SK-N-SH (cell line): Measurements from ENCODE around the gene ARPC4. TPM values are rescaled to one million over a fixed set of nuclear protein-coding genes. Genes with fewer than 3 reads are reported as not detected.

Experiments
- CTCF ChIA-PET: fragments of 300-600, 350-600 bp; formaldehyde crosslinking; extraction: SDS; loops from one replicate; lab custom pipeline; 2021; lab: Yijun Ruan, JAX
- POLR2A ChIA-PET: fragments of 350-600 bp; sonication (Branson Sonifier 250); formaldehyde crosslinking; extraction: SDS; loops from one replicate; lab custom pipeline; 2020; ENCODE audit warnings: antibody characterized with exemption, inconsistent platforms; lab: Yijun Ruan, JAX
- DNase-seq: peaks from one replicate; pipeline ENCODE4 v3.0.0; 2012
- H2AFZ ChIP-seq: fragments of 200-600 bp; sonication (generic); 2 replicates; pipeline ENCODE4 v1.8.1; 2016; ENCODE audit warnings: antibody characterized with exemption, mild to moderate bottlenecking, low read depth
- H3F3A ChIP-seq: fragments of 200-600 bp; sonication (generic); replicated peaks from 2 replicates; pipeline ENCODE3; 2016; ENCODE audit warnings: antibody characterized with exemption, mild to moderate bottlenecking; ENCODE audit not compliant: insufficient read depth
- H3K27ac ChIP-seq, 2 experiments: fragments of 200-500 bp in 1 of 2; fragments of 200-600 bp in 1 of 2; sonication (Bioruptor generic) in 1 of 2; sonication (generic), shearing (Covaris generic) in 1 of 2; 2 replicates each; pipeline versions ENCODE4 v1.5.1 to v1.6.1; 2014 to 2016; ENCODE audit warnings: low read depth in 2 of 2, inconsistent platforms in 1 of 2, low read length in 1 of 2, mild to moderate bottlenecking in 1 of 2, mixed read lengths in 1 of 2
- H3K27me3 ChIP-seq: fragments of 200-600 bp; sonication (generic), shearing (Covaris generic); 2 replicates; pipeline ENCODE4 v1.6.1; 2016; ENCODE audit warnings: mixed run types; ENCODE audit not compliant: insufficient read depth
- H3K36me3 ChIP-seq, 2 experiments: fragments of 200-500 bp in 1 of 2; fragments of 200-600 bp in 1 of 2; sonication (Bioruptor generic) in 1 of 2; sonication (generic) in 1 of 2; replicated peaks in 1 of 2; 2 replicates each; pipeline versions ENCODE3 to v1.5.1; 2014 to 2016; ENCODE audit warnings: low read length in 1 of 2, mild to moderate bottlenecking in 1 of 2; ENCODE audit not compliant: insufficient read depth in 2 of 2, control insufficient read depth in 1 of 2
- H3K4me1 ChIP-seq, 2 experiments: fragments of 200-500 bp in 1 of 2; fragments of 200-600 bp in 1 of 2; sonication (Bioruptor generic) in 1 of 2; sonication (generic), shearing (Covaris generic) in 1 of 2; 2 replicates each; pipeline versions ENCODE4 v1.5.1 to v1.6.1; 2014 to 2016; ENCODE audit warnings: low read depth in 1 of 2, low read length in 1 of 2, mixed run types in 1 of 2; ENCODE audit not compliant: insufficient read depth in 2 of 2, control insufficient read depth in 1 of 2
- H3K4me2 ChIP-seq: fragments of 200-600 bp; sonication (generic), shearing (Covaris generic); 2 replicates; pipeline ENCODE4 v1.6.1; 2017; ENCODE audit warnings: mixed run types
- H3K4me3 ChIP-seq, 2 experiments: fragments of 200-500 bp in 1 of 2; fragments of 200-600 bp in 1 of 2; sonication (Bioruptor generic) in 1 of 2; sonication (generic), shearing (Covaris generic) in 1 of 2; 2 replicates each; pipeline versions ENCODE4 v1.5.1 to v1.8.1; 2014 to 2016; ENCODE audit warnings: low read depth in 2 of 2, inconsistent platforms in 1 of 2, low read length in 1 of 2, mild to moderate bottlenecking in 1 of 2, mixed read lengths in 1 of 2, moderate library complexity in 1 of 2
- H3K79me2 ChIP-seq: fragments of 200-600 bp; sonication (generic); 2 replicates; pipeline ENCODE4 v1.8.1; 2017; ENCODE audit warnings: mild to moderate bottlenecking; ENCODE audit not compliant: insufficient read depth
- H3K9ac ChIP-seq: fragments of 200-600 bp; sonication (generic); 2 replicates; pipeline ENCODE4 v1.6.1; 2017; ENCODE audit warnings: mixed run types
- H3K9me2 ChIP-seq: fragments of 200-600 bp; sonication (generic); 2 replicates; pipeline ENCODE4 v1.6.1; 2017; ENCODE audit warnings: mixed run types
- H3K9me3 ChIP-seq: fragments of 200-600 bp; sonication (generic); 2 replicates; pipeline ENCODE4 v1.6.1; 2017; ENCODE audit warnings: mixed run types, mild to moderate bottlenecking, moderate library complexity
- H4K20me1 ChIP-seq: fragments of 200-600 bp; sonication (generic); 2 replicates; pipeline ENCODE4 v1.6.1; 2017; ENCODE audit warnings: mild to moderate bottlenecking, mixed run types; ENCODE audit not compliant: insufficient read depth
- ELF1 ChIP-seq: IDR thresholded peaks from 2 replicates; pipeline ENCODE4 v1.4.0; 2012
- EZH2phosphoT487 ChIP-seq: fragments of 200-600 bp; sonication (generic); IDR thresholded peaks from 2 replicates; pipeline ENCODE4 v1.6.1; 2017; ENCODE audit warnings: low read depth, mixed run types, mild to moderate bottlenecking, antibody characterized with exemption, moderate library complexity, borderline replicate concordance
- FOSL2 ChIP-seq: IDR thresholded peaks from 2 replicates; pipeline ENCODE4 v1.4.0; 2012; ENCODE audit warnings: low read depth, mild to moderate bottlenecking, moderate library complexity, borderline replicate concordance
- FOXJ3 ChIP-seq: sonication (generic); formaldehyde crosslinking; IDR thresholded peaks from 2 replicates; pipeline ENCODE4 v1.5.1; 2020; ENCODE audit warnings: mild to moderate bottlenecking, missing genetic modification reagents
- GABPA ChIP-seq: IDR thresholded peaks from 2 replicates; pipeline ENCODE4 v1.4.0; 2012; ENCODE audit warnings: low read depth, mild to moderate bottlenecking
- JUND ChIP-seq: IDR thresholded peaks from 2 replicates; pipeline ENCODE4 v1.4.0; 2012
- MXI1 ChIP-seq: IDR thresholded peaks from 2 replicates; pipeline ENCODE4 v1.6.1; 2012; ENCODE audit warnings: mild to moderate bottlenecking, low read depth, low read length, improper control_type of control experiment
- NRF1 ChIP-seq: IDR thresholded peaks from 2 replicates; pipeline ENCODE4 v1.6.1; 2012; ENCODE audit warnings: low read depth, mild to moderate bottlenecking, low read length
- POLR2AphosphoS5 ChIP-seq: IDR thresholded peaks from 2 replicates; pipeline ENCODE4 v1.6.1; 2012; ENCODE audit warnings: low read depth, low read length
- RFX5 ChIP-seq: IDR thresholded peaks from 2 replicates; pipeline ENCODE4 v1.6.1; 2012; ENCODE audit warnings: mild to moderate bottlenecking, improper control_type of control experiment, low read length
- SMC3 ChIP-seq: IDR thresholded peaks from 2 replicates; pipeline ENCODE4 v1.6.1; 2012; ENCODE audit warnings: low read depth, low read length, improper control_type of control experiment
- TCF12 ChIP-seq: IDR thresholded peaks from 2 replicates; pipeline ENCODE4 v1.4.0; 2012
- TEAD4 ChIP-seq: IDR thresholded peaks from 2 replicates; pipeline ENCODE4 v1.4.0; 2012; ENCODE audit warnings: mild to moderate bottlenecking, borderline replicate concordance; ENCODE audit not compliant: insufficient read depth
- WGBS: methylation state at CpG from one replicate; pipeline ENCODE4 v1.1.6; 2017; ENCODE audit warnings: low lambda C conversion rate; 5-methylcytosine and 5-hydroxymethylcytosine counted together
- polyA plus RNA-seq, 3 experiments: library from polyadenylated mRNA; depleted of rRNA; stranded (reverse); fragments of >200 nt; gene quantifications; 2 replicates each; pipeline ENCODE4 v1.2.3, GENCODE V29; 2012
- TF ChIP-seq, protein P1 (sequence below): fragments of 200-600 bp; sonication (generic); IDR thresholded peaks from 2 replicates; pipeline ENCODE4 v1.6.1; 2017; ENCODE audit warnings: antibody characterized with exemption, mild to moderate bottlenecking, moderate library complexity
- TF ChIP-seq, protein P2 (sequence below): IDR thresholded peaks from 2 replicates; pipeline ENCODE4 v1.4.0; 2012; ENCODE audit warnings: low read depth, borderline replicate concordance
- TF ChIP-seq, protein P3 (sequence below): fragments of 150-350 bp; IDR thresholded peaks from 2 replicates; pipeline ENCODE4 v1.6.1; 2017; ENCODE audit warnings: antibody characterized with exemption, low read length, low read depth, borderline replicate concordance
- TF ChIP-seq, protein P4 (sequence below): fragments of 150-350 bp; IDR thresholded peaks from 2 replicates; pipeline ENCODE4 v1.6.1; 2016; ENCODE audit warnings: mild to moderate bottlenecking, low read depth, low read length

ARPC4 gene
- polyA plus RNA-seq, 1 of the 3 experiments (the other 2 are of a cell fraction): 233 TPM

DNA sequence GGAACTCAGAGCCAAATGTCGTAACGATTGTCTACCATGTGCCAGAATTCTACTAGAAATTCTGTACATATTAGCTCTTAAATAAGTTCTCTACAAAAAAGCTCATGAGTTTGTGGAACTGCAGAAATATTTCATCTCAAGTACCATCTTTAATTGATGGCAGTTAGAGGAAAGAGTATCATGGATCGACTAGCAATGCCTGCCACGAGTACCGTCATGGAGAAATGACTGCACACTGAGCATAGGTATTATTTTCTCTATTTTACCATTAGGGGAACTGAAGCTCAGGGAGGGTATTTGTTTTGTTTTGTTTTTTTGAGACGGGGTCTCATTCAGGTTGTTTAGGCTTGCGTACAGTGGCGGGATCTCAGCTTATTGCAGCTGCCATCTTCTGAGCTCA, 48.1 kb downstream of the ARPC4 start:
- ChIA-PET CTCF (interaction anchor here (0.9 kb wide), 1 partner anchor 55 kb away, joined by 3 read pairs; no protein-coding TSS in a partner anchor), POLR2A (interaction anchor here (0.6 kb wide), 2 partner anchors 54 to 485 kb away, joined by 4 read pairs; no protein-coding TSS in a partner anchor)
- H3K79me2 ChIP-seq: peaks cover 13% of the 10 kb centered on the region; the same call in 1 of the 2 replicates
- H3K4me1 ChIP-seq: peaks cover 5% of the 10 kb centered on the region in 2 experiments; a peak in 2 of 4 replicates
- WGBS: 86% methylated on average over 8 of the region's 8 CpGs
- H3K4me2 ChIP-seq: no peak overlapping the region
- H3K4me3 ChIP-seq: no peak overlapping the region
- peaks cover 3% of the 10 kb centered on the region for H3F3A ChIP-seq
- no peaks in the 10 kb centered on the region for H4K20me1 ChIP-seq
- no peaks in the 10 kb centered on the region for H3K9me2 ChIP-seq
- H2AFZ ChIP-seq: no peak overlapping the region
- peaks cover 8 to 21% of the 10 kb centered on the region in 2 experiments for H3K36me3 ChIP-seq
- no peaks in the 10 kb centered on the region for H3K9me3 ChIP-seq
- no peaks in the 10 kb centered on the region for H3K27me3 ChIP-seq
- TF ChIP-seq ELF1: no peak
- TF ChIP-seq, protein P1, sequence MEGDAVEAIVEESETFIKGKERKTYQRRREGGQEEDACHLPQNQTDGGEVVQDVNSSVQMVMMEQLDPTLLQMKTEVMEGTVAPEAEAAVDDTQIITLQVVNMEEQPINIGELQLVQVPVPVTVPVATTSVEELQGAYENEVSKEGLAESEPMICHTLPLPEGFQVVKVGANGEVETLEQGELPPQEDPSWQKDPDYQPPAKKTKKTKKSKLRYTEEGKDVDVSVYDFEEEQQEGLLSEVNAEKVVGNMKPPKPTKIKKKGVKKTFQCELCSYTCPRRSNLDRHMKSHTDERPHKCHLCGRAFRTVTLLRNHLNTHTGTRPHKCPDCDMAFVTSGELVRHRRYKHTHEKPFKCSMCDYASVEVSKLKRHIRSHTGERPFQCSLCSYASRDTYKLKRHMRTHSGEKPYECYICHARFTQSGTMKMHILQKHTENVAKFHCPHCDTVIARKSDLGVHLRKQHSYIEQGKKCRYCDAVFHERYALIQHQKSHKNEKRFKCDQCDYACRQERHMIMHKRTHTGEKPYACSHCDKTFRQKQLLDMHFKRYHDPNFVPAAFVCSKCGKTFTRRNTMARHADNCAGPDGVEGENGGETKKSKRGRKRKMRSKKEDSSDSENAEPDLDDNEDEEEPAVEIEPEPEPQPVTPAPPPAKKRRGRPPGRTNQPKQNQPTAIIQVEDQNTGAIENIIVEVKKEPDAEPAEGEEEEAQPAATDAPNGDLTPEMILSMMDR: no peak
- TF ChIP-seq SMC3: no peak
- TF ChIP-seq EZH2phosphoT487: no peak
- TF ChIP-seq GABPA: no peak
- no peak for TF ChIP-seq TEAD4
- TF ChIP-seq, protein P2, sequence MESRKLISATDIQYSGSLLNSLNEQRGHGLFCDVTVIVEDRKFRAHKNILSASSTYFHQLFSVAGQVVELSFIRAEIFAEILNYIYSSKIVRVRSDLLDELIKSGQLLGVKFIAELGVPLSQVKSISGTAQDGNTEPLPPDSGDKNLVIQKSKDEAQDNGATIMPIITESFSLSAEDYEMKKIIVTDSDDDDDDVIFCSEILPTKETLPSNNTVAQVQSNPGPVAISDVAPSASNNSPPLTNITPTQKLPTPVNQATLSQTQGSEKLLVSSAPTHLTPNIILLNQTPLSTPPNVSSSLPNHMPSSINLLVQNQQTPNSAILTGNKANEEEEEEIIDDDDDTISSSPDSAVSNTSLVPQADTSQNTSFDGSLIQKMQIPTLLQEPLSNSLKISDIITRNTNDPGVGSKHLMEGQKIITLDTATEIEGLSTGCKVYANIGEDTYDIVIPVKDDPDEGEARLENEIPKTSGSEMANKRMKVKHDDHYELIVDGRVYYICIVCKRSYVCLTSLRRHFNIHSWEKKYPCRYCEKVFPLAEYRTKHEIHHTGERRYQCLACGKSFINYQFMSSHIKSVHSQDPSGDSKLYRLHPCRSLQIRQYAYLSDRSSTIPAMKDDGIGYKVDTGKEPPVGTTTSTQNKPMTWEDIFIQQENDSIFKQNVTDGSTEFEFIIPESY: no peak
- no peak for TF ChIP-seq JUND
- no peak overlapping the region for H3K27ac ChIP-seq
- H3K9ac ChIP-seq: no peak overlapping the region
- no peak for DNase-seq

DNA sequence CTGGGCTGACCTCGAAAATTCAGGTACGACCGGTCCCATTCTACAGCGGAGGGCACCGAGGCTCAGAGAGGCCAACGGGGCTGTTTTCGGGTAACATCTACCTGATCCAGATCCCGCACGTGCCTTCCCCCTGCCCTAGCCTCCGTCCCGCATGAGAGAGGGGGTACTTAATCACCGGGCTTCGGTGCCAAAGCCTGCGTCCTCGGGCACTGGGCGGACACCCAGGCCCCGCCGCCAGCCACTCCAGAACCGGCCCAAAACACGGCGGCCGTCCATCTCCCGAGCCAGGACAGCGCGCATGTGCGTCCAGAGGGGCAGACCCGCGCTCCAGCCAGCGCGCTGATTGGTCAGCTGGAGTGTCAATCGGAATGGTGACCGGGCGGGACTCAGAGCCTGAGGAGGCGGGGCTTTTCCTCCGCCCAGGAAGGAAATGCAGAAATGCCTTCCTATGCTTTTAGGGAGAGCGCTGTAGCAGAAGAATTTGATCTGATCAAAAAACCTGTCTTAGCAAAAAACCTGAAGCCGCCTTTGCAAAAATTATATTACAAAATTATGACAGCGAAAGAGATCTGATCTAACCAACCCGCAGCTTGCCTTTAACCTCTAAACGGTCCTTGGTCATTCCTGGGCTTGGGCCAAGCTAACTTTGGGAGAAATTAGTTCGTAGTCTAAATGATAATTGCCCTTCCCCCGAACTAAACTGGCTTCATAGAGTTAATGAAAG, 51.0 kb downstream of the ARPC4 start, which contains the start of gene RPUSD3:
TSS of gene RPUSD3 (minus strand) at position 294 of the 724 bp plus-strand sequence. CDS start at position 276, 18 bp downstream.
- Histone ChIP-seq H3F3A (peaks cover 3% of the 10 kb centered on the region), H3K27me3 (no peaks in the 10 kb centered on the region), H3K79me2 (peaks cover 13% of the 10 kb centered on the region; the same call in 1 of the 2 replicates), H3K4me2 (peak within 1 kb of the TSS; percentile 94), H4K20me1 (no peaks in the 10 kb centered on the region), H3K4me3 (peak within 1 kb of the TSS; percentile 74 to 88), H3K4me1 (peaks cover 5% of the 10 kb centered on the region in 2 experiments; a peak in 2 of 4 replicates), H3K9me2 (no peaks in the 10 kb centered on the region), H3K9me3 (no peaks in the 10 kb centered on the region), H3K9ac (peak within 1 kb of the TSS; percentile 66), H3K27ac (peak within 1 kb of the TSS; percentile 58 to 74), H3K36me3 (peaks cover 8 to 13% of the 10 kb centered on the region in 2 experiments), H2AFZ (peak within 1 kb of the TSS; percentile 98)
- WGBS: 1% methylated on average over 18 of the region's 42 CpGs
- peak; percentile 100 for DNase-seq
- ChIA-PET POLR2A (interaction anchor here (0.8 to 1.2 kb wide), 4 partner anchors 47 to 103 kb away, joined by 3 to 4 read pairs (median 4); partner anchors contain the start of genes ARPC4, JAGN1 and TADA3), CTCF (interaction anchor here (1.0 to 3.6 kb wide), 3 partner anchors 16 to 90 kb away, joined by 3 to 10 read pairs (median 4); partner anchors contain the start of gene CRELD1)
- TF ChIP-seq RFX5 (no peak), TCF12 (no peak), FOXJ3 (no peak), TEAD4 (no peak), POLR2AphosphoS5 (peak; percentile 86), FOSL2 (no peak), NRF1 (peak; percentile 80), JUND (no peak), MXI1 (peak; percentile 58; the same call in 1 of the 2 replicates)
- TF ChIP-seq, protein P1: no peak
- TF ChIP-seq, protein P3, sequence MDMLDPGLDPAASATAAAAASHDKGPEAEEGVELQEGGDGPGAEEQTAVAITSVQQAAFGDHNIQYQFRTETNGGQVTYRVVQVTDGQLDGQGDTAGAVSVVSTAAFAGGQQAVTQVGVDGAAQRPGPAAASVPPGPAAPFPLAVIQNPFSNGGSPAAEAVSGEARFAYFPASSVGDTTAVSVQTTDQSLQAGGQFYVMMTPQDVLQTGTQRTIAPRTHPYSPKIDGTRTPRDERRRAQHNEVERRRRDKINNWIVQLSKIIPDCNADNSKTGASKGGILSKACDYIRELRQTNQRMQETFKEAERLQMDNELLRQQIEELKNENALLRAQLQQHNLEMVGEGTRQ: no peak
- TF ChIP-seq, protein P4, sequence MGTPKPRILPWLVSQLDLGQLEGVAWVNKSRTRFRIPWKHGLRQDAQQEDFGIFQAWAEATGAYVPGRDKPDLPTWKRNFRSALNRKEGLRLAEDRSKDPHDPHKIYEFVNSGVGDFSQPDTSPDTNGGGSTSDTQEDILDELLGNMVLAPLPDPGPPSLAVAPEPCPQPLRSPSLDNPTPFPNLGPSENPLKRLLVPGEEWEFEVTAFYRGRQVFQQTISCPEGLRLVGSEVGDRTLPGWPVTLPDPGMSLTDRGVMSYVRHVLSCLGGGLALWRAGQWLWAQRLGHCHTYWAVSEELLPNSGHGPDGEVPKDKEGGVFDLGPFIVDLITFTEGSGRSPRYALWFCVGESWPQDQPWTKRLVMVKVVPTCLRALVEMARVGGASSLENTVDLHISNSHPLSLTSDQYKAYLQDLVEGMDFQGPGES: peak; percentile 78
